Stimulated activated CD8-positive, alpha-beta memory T cell treated with anti-CD3 and anti-CD28 coated beads, Interleukin-12 subunit alpha, Interleukin-12 subunit beta, amount 100 ng/mL, for 1 hour (primary cell): ENCODE data around the gene CEMP1.
A peak's percentile ranks its signal among the peaks of the same experiment; 100 is the strongest.

Experiments used
- DNase-seq: peaks from one replicate; pipeline ENCODE4 v3.0.0-alpha.2; 2020; ENCODE audit warnings: low read depth

The CEMP1 gene

DNA sequence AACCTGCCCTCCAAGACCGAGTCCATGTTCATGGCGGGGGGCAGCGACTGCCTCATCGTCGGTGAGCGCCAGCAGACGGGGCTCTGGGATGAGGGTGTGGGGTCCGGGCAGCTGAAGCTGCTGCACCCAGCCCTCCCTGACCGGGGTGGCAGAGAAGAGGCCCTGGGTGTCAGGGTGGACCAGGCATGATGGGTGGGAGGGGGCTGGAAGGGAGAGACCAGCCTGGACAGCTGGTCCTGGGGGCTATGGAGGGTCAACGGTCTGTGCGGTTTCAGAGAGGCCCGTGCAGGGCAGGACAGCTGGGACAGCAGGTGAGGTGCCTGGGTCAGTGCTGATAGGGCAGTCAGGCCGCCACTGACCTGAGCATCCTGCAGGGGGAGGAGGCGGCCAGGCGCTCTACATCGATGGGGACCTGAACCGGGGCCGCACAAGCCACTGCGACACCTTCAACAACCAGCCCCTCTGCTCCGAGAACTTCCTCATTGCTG is 30.7 kb downstream of the CEMP1 start:
- no peak for DNase-seq

DNA sequence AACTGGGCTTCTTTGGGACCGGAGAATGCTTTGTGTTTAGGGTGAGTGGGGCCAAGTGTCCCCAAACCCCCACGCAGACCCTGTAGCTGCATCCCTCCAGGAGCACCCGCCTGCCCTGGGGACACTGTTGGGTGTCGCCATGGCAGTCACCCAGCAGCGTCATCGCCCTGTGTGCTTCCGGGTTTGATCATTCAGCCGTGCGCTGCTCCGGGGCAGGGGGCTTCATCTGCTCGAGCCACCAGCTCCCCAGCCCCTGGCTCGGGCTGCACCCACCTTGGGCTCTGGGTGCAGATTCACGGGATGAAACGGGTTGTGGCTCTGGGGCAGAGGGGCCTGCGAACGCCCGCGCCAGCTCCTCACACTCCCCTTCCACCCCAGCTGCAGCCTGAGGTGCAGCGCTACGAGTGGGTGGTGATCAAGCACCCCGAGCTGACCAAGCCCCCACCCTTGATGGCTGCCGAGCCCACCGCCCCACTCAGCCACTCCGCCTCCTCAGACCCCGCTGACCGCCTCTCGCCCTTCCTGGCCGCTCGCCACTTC is 31.2 kb downstream of the CEMP1 start:
- DNase-seq = no peak

DNA sequence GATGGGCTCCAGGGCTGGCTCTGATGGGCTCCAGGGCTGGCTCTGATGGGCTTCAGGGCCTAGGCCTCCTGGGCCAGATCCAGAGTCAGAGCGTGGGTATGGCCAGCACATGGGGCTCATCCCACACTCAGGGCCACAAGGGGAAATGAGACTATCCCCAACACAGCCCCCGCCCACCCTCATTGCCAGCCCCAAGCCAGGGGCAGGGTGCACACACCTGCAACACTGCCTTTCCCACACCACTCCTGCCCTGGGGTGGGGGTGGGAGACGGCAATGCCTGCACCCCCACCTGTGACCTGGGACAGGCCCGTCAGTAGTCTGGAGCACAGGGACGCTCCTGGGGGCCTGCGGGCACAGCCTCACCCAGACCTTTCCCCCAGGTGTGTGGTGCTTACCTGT is 31.8 kb downstream of the CEMP1 start:
- no peak for DNase-seq

DNA sequence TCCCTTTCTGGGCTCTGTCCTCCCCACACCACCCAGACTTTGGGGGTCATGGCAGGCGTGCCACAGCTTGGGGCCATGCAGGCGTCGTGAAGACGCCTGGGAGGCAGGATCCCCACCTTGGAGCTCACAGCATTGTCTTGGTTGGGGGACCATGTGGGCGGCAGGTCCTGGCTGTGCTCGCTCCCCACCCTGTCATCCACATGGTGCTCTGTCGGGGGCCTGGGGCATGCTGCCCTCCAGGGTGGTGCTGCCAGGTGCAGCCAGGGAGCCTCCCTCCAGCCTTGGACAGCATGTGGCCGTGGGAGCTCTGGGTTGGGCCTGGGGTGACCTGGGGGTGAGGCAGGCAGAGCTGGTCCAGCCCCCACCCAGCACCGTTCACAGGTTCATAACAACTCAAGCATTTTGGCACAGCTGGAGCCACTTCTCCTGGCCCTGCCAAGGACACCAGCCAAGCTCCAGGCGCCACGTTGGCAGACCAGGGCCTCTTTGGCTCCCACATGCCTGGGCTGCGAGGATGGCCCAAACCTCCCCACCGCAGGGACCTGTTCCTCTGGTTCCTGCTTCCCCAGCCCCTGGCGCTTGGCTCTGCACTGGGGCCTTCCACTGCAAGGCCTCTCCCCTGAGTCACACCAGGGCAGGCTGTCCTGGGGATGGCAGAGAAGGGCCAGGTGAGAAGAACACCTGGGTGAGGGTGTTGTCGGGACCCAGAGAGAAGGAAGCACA is 32.5 kb downstream of the CEMP1 start:
- no peak for DNase-seq

DNA sequence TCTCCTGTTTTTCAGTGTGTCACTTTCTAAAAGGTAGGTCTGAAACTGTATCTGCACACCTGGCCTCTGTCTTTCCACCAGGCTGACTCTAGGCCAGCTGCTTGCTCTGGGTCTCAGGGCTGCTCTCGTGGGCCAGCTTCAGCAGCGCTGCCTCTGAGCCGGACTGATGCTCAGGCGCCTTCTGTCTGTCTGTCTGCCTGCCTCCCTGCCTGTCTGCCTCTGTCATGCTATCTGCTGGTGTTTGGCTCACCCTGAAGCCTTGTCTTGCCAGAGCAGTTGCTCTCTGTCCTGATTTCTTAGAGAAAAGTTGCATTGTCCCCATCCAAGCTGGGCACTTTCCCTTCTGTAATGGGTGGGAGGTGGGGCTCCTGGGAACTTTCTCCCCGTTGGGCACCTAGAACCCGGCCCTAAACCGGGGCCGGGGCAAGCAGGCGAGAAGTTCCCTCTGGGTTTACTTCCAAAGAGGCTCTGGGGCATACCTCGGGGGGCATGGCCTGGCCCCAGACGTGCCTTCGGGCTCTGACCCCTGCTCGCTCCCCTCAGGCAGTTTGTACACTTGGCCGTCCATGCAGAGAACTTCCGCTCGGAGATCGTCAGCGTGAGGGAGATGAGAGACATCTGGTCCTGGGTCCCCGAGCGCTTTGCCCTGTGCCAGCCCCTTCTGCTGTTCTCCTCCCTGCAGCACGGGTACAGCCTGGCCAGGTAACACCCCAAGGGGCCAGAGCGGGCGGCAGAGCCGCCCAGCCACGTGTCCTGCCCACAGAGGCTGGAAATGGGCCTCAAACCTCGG is 33.3 kb downstream of the CEMP1 start:
- no peak for DNase-seq

DNA sequence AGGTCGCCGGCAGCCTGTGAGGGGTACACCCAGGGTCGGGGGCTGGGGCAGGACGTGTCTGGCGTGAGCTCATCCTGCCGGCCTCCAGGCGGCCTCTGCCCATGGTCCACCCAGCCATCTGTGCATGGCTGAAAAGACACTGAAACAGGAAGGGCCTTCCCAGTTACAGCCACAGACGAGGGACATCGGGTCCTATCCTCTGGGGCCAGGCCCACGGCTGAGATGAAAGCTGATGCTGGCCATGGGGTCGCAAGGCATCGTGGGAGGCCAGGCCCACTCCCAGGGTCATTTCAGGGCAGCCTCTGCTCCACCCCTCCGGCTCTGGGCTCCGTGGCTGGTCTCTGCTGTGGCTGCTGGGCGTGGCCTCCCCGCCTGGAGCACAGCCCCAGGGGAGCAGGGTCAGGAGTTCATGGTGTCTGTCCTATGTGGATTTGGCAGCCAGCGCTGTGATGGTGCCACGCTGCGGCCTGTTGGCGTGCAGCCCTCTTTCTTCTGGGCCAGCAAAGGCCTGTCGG is 34.0 kb downstream of the CEMP1 start:
- no peak for DNase-seq

DNA sequence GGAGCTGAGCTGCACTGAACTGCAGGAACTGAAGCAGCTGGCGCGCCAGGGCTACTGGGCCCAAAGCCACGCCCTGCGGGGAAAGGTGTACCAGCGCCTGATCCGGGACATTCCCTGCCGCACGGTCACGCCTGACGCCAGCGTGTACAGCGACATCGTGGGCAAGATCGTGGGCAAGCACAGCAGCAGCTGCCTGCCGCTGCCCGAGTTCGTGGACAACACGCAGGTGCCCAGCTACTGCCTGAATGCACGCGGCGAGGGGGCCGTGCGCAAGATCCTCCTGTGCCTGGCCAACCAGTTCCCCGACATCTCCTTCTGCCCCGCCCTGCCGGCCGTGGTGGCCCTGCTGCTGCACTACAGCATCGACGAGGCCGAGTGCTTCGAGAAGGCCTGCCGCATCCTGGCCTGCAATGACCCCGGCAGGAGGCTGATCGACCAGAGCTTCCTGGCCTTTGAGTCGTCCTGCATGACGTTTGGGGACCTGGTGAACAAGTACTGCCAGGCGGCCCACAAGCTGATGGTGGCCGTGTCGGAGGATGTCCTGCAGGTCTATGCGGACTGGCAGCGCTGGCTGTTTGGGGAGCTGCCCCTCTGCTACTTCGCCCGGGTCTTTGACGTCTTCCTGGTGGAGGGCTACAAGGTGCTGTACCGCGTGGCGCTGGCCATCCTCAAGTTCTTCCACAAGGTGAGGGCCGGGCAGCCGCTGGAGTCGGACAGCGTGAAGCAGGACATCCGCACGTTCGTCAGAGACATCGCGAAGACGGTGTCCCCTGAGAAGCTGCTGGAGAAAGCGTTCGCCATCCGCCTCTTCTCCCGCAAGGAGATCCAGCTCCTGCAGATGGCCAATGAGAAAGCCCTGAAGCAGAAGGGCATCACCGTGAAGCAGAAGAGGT is 34.7 kb downstream of the CEMP1 start:
- DNase-seq = no peak

DNA sequence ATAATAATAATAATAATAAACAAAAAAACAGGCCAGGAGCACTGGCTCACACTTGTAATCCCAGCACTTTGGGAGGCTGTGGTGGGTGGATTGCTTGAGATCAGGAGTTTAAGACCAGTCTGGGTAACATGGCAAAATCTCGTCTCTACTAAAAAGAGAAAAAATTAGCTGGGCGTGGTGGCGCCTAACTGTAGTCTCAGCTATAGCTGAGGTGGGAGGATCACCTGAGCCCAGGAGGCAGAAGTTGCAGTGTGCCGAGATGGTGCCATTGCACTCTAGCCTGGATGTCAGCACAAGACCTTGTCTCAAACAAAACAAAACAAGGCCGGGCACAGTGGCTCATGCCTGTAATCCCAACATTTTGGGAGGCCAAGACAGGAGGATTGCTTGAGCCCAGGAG is 36.2 kb downstream of the CEMP1 start:
- no peak for DNase-seq

DNA sequence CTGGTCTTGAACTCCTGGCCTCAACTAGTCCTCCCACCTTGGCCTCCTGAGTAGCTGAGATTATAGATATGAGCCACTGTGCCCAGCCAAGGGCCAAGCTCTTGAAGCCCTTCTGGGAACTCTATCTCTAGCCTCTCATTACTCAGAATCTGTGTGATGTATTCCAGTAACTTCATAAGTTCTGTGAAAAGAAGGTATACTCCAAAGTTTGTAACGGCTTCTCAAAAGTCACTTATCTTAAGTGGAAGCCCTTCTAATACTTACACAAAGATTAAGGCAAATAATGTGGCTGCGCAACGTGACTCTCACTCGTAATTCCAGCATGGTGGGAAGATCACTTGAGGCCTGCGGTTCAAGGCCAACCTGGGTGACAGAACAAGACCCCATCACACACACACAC is 36.6 kb downstream of the CEMP1 start:
- no peak for DNase-seq

DNA sequence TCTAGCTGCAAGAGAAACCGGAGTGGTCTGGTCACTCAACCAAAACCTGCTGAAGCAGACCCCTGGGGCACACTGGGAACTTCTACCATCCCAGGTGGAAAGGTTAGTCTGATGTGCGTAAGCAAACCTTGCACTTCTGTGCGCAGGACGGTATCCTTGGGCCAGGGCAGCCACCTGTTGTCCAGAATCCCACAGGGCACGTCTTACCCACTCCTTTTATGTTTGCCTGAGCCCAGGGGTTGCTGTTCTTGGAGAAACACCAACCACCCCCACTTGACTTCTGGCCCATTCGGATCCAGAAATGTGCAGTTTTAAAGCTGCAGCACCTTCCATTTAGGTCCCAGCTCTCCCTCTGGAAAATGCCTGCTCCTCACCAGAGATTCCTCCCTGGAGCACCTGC is 37.6 kb downstream of the CEMP1 start:
- no peak for DNase-seq

DNA sequence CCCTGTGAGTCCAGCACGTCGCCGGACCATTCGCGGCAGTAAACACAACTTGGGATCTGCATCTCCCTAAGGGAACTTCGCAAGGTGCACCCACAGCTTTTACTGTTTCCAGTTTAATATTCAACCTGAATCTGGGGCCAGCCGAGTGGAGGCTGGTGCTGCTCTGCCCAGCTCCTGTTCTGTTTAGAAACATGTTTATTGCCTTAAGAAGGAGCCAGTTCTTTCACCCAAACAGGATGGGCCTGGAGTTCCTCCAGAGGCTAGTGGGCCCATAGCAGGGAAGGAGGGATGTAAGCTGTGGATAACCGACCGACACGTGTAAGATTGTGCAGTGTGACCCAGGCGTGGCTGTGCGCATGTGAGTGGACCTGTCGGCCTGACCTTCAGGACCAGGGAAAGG is 38.9 kb downstream of the CEMP1 start:
- no peak for DNase-seq

DNA sequence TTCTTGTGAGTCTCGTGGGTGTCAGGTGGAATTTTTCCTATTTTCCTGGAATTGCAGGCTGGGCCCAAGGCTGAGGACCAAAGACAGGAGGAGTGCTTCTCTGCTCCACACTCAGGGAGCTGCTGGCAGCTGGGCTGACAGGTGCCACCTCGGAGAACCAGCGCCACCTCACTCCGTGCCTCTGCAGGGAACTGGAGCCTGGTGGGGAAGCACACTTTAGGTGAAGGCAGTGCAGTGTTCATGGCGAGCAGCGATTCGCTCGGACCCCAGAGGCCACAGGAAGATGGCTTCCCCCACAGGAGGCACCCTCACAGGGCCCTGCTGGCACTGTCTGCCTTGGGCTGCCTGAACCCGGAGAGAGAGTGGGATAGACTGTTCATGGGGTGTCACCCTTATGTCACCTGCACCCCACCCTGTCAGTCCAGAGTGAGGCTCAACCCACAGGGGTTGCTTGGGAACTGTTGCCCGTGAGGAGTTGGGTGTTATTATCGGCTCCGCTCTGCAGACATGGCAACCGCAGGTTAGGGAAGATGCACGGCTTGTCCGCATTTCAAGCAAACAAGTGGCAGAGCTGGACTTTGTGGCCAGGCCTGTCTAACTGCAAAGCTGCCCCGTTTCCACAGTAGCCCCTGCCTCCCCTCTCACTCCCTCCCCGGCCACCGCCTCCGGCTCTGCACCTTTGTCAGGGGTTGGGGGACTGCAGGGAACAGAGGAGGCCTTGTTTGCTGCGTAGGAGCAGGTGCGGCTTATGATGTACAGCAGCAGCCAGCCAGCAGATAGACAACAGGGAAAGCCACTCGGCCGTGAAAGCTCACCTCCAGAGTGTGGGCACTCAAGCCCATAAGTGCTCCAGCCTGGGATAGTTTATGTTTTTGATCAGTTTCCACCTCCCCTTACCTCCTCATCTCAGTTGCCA is 40.8 kb downstream of the CEMP1 start:
- no peak for DNase-seq

DNA sequence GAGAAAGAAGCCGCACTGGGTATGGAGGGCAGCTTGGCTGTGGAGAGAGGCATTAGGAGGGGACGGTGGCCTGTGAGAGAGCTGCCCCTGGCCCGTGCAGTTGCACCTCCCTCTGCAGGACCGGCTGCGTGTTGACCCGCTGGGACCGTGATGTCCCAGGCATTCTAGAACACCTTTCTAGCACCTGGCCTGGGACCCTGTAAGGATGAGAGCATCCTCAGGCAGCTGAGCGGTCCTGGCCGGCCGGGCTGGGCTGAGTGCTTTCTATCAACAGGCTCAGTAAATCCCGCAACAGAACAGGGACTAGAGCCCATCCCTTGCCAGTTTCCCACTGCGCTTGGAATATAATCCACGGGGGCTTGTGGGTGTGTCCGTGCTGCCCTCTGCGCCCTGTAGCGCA is 41.6 kb downstream of the CEMP1 start:
- no peak for DNase-seq

DNA sequence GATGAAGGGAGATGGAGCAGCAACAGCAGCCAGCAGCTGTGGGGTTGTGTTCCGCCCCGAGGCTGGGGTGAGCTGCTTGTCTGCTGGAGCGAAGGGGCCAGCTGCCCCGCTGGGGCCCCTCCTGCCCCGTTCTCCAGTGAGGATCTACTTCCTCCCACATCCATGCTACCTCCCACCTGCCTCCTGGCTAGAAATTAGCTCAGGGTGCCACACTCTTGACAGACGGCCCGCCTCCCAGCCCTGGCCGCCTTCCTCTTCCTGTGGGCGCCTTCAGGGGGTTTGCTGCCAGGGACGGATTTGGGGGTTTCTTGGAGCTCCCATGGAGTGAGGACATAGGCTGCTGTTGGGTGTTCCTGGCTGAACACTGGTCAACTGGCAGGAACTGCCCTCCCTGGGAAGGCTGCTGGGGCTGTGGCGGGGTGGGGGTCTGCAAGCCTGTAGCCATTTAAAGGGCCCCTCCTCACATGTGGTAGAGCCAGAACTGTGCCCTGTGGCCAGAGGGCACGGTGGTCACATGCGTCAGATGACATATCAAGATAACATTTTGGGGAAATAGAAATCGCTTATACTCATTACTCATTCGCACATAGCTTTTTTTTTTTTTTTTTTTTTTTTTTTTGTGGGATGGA is 43.2 kb downstream of the CEMP1 start:
- no peak for DNase-seq

DNA sequence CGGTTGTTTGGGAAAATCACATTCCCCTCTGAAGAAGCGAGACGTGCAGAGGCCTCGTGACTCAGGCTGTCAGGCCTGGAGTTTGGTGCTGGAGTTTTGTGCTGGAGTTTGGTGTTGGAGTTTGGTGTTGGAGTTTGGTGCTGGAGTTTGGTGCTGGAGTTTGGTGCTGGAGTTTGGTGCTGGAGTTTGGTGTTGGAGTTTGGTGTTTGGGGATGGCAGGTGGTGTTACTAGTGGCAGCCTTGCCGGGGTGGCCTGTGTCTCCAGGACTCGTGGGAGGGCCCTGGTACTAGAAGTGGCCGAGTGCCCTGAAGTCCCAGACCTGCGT is 43.7 kb downstream of the CEMP1 start:
- DNase-seq = no peak

DNA sequence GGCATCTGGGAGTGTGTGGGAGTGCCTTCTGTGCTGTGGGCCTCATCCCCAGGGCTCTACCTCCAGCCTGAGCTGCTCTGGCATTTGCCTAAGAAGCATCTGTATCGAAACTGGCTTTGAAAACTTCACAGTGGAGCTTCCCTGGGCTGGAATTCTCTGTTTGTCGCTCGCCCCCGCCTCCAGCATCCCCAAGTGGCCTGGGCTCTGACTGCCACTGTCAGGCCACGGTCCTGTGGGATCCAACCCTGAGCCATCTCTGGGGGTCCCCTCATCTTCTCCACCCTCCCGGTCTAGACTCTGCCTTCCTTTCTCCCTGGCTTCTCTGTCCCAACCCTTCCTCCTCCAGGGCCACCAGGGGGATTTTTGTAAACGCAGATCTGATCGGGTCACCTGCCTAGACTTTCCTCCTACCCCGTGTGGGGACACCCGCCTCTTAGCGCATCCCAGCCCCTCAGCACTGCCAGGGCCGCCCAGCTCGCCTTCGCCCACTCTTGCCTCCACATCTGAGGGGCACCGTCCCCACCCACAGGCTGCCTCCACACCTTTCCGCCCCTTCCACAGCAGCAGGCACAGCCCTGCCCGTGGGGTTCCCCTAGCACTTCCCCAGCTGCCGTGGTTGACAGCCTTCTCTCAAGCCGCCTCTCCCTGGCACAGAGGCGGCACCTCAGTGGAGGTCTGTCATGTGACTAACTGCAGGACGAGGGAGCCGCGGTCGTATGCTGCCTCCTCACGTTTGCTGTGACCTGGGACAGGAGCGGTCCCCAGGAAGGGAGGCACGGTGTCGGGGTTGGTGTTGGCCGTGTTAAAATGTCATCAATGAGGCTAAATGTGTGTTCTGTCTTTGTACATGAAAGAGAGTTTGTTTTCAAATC is 44.3 kb downstream of the CEMP1 start:
- peak; percentile 73 for DNase-seq

DNA sequence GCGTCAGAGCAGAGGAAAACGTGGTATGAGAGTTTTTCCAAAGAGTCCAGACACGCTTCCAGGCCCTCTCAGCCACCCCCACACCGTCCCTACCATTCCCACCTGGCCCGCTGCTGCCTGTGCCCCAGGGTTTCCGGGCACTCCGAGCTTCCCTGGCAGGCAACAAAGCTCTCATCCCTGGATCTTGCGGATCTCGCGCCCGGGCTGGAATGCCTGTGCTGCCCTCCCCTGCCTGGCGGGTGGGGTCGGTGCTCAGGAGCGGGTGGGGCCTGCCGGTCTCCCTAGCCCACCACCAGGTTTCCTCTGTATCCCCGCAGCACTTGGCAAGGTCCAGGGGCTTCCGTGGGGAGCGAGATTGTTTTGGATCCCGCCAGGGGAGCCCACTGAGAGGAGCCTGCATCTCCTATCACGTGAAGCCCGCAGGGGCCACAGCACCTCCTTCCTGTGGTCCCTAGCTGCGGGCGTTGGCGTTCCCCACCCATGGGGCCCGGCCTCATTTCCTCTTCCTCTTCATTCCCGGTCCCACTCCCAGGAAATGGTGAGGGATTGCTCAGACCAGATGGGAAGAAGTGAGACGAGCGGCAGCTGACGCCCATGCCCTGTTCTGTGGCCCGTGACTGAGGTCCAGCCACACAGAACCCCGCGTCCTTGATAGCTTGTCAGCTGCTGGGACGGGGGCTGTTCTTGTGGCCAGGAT is 45.2 kb downstream of the CEMP1 start:
- DNase-seq = no peak

DNA sequence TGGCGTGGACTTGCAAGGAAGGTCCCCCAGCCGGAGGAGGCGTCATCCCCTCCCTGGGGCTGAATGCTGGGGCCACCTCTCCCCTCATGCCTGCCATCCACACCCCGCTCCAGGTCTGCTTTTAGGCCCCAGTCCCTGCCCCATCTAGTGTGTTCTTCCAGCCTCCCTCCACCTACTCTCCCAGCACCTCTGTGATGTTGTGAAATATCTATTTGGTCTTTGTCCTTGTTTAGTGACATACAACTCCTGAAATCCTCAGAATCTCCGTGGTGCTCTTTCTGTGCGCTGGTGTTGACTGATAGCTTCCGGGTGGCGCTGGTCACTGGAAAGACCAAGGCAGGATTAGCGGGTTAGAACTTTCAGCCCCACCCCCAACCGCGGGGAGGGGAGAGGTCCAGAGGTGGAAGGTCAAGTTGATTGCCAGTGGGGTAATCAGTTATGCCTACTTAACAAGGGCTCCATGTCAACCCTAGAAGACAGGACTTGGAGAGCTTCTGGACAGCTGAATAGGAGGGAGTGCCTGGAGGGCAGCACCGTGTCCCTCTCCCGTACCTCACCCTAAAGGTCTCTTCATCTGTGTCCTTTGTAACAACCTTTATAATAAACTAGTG is 46.2 kb downstream of the CEMP1 start:
- DNase-seq = no peak
